Lower leg skin (tissue), 4 donors: ENCODE data around the gene POLA2. TPM values are rescaled to one million over a fixed set of nuclear protein-coding genes. Genes with fewer than 3 reads are reported as not detected.

Experiments
- DNase-seq, 2 donors: peaks; one replicate each; pipeline ENCODE4 v3.0.0-alpha.2; 2019; ENCODE audit warnings: low spot score in 2 of 2
- H3K4me3 ChIP-seq: fragments of 200-600 bp; sonication (generic); 2 replicates; pipeline ENCODE4 v1.5.1; 2017; ENCODE audit warnings: mild to moderate bottlenecking, low read depth; ENCODE audit not compliant: poor library complexity, severe bottlenecking
- CTCF ChIP-seq, 3 donors: fragments of 450-650 bp; IDR thresholded peaks; one replicate each; pipeline ENCODE4 v1.5.1; 2016; ENCODE audit warnings: antibody characterized with exemption in 3 of 3, mild to moderate bottlenecking in 3 of 3, moderate library complexity in 2 of 3
- POLR2A ChIP-seq, 2 donors: fragments of 450-650 bp; IDR thresholded peaks; one replicate each; pipeline ENCODE4 v1.6.1; 2016 to 2017; ENCODE audit warnings: antibody characterized with exemption in 2 of 2, mild to moderate bottlenecking in 1 of 2, moderate library complexity in 1 of 2
- WGBS, 2 donors: methylation state at CpG; one replicate each; pipeline ENCODE4 v1.1.5; 2018; 5-methylcytosine and 5-hydroxymethylcytosine counted together
- intact Hi-C: fragments of 100-400 bp; cut with DNase I; formaldehyde crosslinking; loops from one replicate; pipeline ENCODE4 v1.15.0; 2023; ENCODE audit warnings: low total_unique reads
- total RNA-seq, 4 donors: library from RNA; depleted of rRNA; stranded (reverse); fragments of >200 nt; gene quantifications; one replicate each; pipeline ENCODE4 v1.1.0, GENCODE V29; 2016

POLA2 gene
- total RNA-seq, 4 donors from 2014 or later = 6.7 to 11.2 (median 7.6) TPM

DNA sequence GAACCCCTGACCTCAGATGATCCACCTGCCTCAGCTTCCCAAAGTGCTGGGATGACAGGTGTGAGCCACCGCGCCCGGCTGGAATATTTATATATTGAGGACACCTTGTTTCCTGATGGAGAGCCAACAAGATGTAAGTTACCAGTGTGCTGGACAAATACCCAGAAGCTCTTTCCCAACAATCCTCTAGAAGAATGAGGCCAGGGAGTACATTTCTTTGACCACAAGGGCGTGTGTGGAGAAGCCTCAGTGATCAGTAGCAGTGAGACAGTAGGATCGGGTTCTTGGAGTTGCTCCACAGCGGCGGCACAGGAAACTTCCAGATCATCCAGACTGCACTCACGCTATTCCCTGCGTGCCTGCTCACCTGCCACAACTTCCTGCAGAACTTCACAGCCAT lies 10.3 kb upstream of the POLA2 start:
- H3K4me3 ChIP-seq = no peak overlapping the region
- 76 to 83% methylated on average over 9 of the region's 9 CpGs for WGBS, 2 donors
- intact Hi-C loops = no loop called here
- no peak for DNase-seq
- TF ChIP-seq POLR2A (IDR thresholded peaks at IDR 0.05) (no peak), CTCF (IDR thresholded peaks at IDR 0.05) (no peak)

- 79 to 80% methylated on average over 6 of the region's 6 CpGs for WGBS, 2 donors
- TF ChIP-seq CTCF (IDR thresholded peaks at IDR 0.05) (no peak), POLR2A (IDR thresholded peaks at IDR 0.05) (no peak)
- no peak overlapping the region for H3K4me3 ChIP-seq
- DNase-seq = no peak
- intact Hi-C loops = no loop called here
Measured at GRCh38 chr11:65254724-65255123, 7.0 kb upstream of the POLA2 start.

DNA sequence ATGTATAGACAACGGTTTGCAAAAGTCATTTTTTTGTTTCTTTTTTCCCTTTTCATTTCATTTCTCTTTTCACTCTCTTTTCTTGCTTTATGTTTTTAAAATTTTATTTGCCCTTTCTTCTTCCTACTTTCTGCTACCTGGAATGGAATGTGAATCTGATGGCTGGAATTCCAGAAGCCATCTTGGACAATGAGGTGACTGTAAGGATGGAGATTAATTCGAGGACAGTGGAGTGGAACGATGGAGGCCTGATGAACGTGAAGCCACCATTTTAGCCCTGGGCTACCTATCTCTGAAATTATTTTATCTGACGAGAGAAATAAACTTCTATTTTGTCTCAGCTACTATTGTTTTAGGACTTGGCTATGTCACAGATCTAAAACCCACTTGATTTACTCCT lies 2.8 kb upstream of the POLA2 start:
- H3K4me3 ChIP-seq = no peak overlapping the region
- DNase-seq = no peak
- WGBS, 2 donors = 81 to 83% methylated on average over 5 of the region's 5 CpGs
- intact Hi-C loops = no loop called here
- TF ChIP-seq POLR2A (IDR thresholded peaks at IDR 0.05) (no peak), CTCF (IDR thresholded peaks at IDR 0.05) (no peak)

GRCh38 chr11:65260302-65260701 lies 1.5 kb upstream of the POLA2 start:
- TF ChIP-seq CTCF (IDR thresholded peaks at IDR 0.05) (no peak), POLR2A (IDR thresholded peaks at IDR 0.05) (no peak)
- WGBS, 2 donors = 95% methylated on average over 17 of the region's 17 CpGs

DNA sequence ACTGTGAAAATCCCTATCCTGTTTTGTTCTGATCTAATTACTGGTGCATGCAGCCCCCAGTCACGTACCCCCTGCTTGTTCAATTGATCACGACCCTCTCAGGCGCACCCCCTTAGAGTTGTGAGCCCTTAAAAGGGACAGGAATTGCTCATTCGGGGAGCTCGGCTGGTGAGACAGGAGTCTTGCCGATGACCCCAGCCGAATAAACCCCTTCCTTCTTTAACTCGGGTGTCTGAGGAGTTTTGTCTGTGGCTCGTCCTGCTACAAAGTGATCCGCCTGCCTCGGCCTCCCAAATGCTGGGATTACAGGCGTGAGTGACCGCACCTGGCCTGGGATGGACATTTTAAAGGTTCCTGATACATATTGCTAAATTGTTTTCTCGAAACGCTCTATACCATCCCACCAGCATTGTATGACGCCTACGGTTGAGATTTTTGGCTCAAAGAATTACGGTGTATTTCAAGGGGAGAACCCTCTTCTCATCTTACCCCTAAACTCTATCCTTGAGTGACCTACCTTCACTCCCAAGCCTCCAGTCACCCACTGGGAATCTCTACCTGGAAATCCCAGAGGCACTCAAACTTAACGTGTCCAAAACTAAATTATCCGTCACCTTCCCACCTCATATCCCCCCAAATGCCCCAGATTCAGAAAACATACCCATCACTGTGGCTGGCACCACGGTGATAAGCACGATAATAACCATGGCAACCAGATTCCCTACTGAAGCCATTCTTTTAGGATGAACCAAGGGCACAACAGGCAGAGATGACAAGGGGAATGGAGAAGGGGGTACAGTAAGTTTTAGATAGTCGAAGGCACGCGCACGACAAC lies 789 bp upstream of the POLA2 start:
- intact Hi-C loops = no loop called here
- 62 to 66% methylated on average over 26 of the region's 26 CpGs for WGBS, 2 donors
- TF ChIP-seq POLR2A (IDR thresholded peaks at IDR 0.05) = no peak
- no peak for TF ChIP-seq CTCF (IDR thresholded peaks at IDR 0.05)
- H3K4me3 ChIP-seq = peak overlapping the region; percentile 36
- no peak for DNase-seq

More at GRCh38 chr11:65260302-65260701, 1.5 kb upstream of the POLA2 start:
- H3K4me3 ChIP-seq = no peak overlapping the region
- no peak for DNase-seq
- intact Hi-C loops = no loop called here

GRCh38 chr11:65262381-65262680 lies 569 bp downstream of the POLA2 start:
- peak in 1 of 2 donors; percentile 32 for DNase-seq
- intact Hi-C loops = no loop called here
- no peak for TF ChIP-seq CTCF (IDR thresholded peaks at IDR 0.05)
- TF ChIP-seq POLR2A (IDR thresholded peaks at IDR 0.05) = no peak
- H3K4me3 ChIP-seq = peak overlapping the region; percentile 46
- 0 to 1% methylated on average over 16 of the region's 16 CpGs for WGBS, 2 donors
